Endothelial cell of umbilical vein (primary cell): ENCODE data around the gene PRPF40B. TPM values are rescaled to one million over a fixed set of nuclear protein-coding genes. Genes with fewer than 3 reads are reported as not detected.

ENCODE experiments used
- BruUV-seq: library from RNA; stranded (reverse); fragments of 400-500 nt; replicated peaks from 2 replicates; lab custom pipeline; 2021; lab: Mats Ljungman, UMichigan
- CTCF ChIA-PET: fragments of 300-600, 350-600 bp; sonication (Branson Sonifier 250); formaldehyde crosslinking; loops from one replicate; lab custom pipeline; 2021; ENCODE audit warnings: antibody characterized with exemption, inconsistent platforms; lab: Charles Lee
- POLR2A ChIA-PET: fragments of 300-600, 350-600 bp; sonication (Branson Sonifier 250); formaldehyde crosslinking; loops from one replicate; lab custom pipeline; 2021; ENCODE audit warnings: antibody characterized with exemption, inconsistent platforms; lab: Charles Lee
- DNase-seq: peaks from one replicate; pipeline ENCODE4 v3.0.0-alpha.2; 2011; ENCODE audit warnings: low read depth, low spot score
- FAIRE-seq: peaks from 2 replicates; lab custom pipeline; 2011; peaks lifted over from hg19 to GRCh38; lab: Jason Lieb, UNC
- H2AFZ ChIP-seq: 2 replicates; pipeline ENCODE4 v1.6.0; 2012; ENCODE audit warnings: low read depth, low read length, control low read depth, inconsistent platforms
- H3K27ac ChIP-seq: 2 replicates; pipeline ENCODE4 v1.5.1; 2011; ENCODE audit warnings: low read depth, mild to moderate bottlenecking, control low read depth, low read length, moderate library complexity; ENCODE audit not compliant: insufficient read depth
- H3K27me3 ChIP-seq, 2 experiments: 2 replicates each; pipeline versions ENCODE4 v1.6.0 to v1.6.1; 2011; ENCODE audit warnings: low read length in 2 of 2, mixed read lengths in 1 of 2; ENCODE audit not compliant: control insufficient read depth in 2 of 2, insufficient read depth in 2 of 2
- H3K36me3 ChIP-seq, 2 experiments: 2 replicates in 1 of 2; 3 replicates in 1 of 2; pipeline ENCODE4 v1.5.1; 2011; ENCODE audit warnings: low read length in 2 of 2, mild to moderate bottlenecking in 1 of 2, moderate library complexity in 1 of 2; ENCODE audit not compliant: control insufficient read depth in 2 of 2, insufficient read depth in 2 of 2; ENCODE audit errors: extremely low read depth in 1 of 2
- H3K4me1 ChIP-seq: 3 replicates; pipeline ENCODE4 v1.5.1; 2011; ENCODE audit warnings: mild to moderate bottlenecking, low read length; ENCODE audit not compliant: control insufficient read depth, insufficient read depth; ENCODE audit errors: extremely low read depth
- H3K4me2 ChIP-seq: 2 replicates; pipeline ENCODE4 v1.6.1; 2011; ENCODE audit warnings: low read length, control low read depth, mixed read lengths; ENCODE audit not compliant: insufficient read depth
- H3K4me3 ChIP-seq, 3 experiments: fragments of 200-600 bp in 1 of 3; sonication (generic), shearing (Covaris generic) in 1 of 3; replicated peaks in 1 of 3; 2 replicates each; pipeline ENCODE4 v1.5.1; 2011 to 2016; ENCODE audit warnings: control low read depth in 3 of 3, low read length in 3 of 3, mild to moderate bottlenecking in 2 of 3, inconsistent platforms in 1 of 3, low read depth in 1 of 3, moderate library complexity in 1 of 3; ENCODE audit not compliant: insufficient read depth in 1 of 3
- H3K79me2 ChIP-seq: 2 replicates; pipeline ENCODE4 v1.6.0; 2012; ENCODE audit warnings: low read length, inconsistent platforms; ENCODE audit not compliant: control insufficient read depth, insufficient read depth
- H3K9ac ChIP-seq: replicated peaks from 2 replicates; pipeline ENCODE3; 2011; ENCODE audit warnings: low read length, control low read depth; ENCODE audit not compliant: insufficient read depth; ENCODE audit errors: extremely low read depth
- H3K9me1 ChIP-seq: replicated peaks from 3 replicates; pipeline ENCODE4 v1.6.0; 2011; ENCODE audit warnings: mild to moderate bottlenecking, low read length; ENCODE audit not compliant: control insufficient read depth, insufficient read depth; ENCODE audit errors: extremely low read depth
- H3K9me3 ChIP-seq: replicated peaks from 2 replicates; pipeline ENCODE4 v1.5.1; 2012; ENCODE audit warnings: low read length, inconsistent platforms; ENCODE audit not compliant: control insufficient read depth, insufficient read depth
- H4K20me1 ChIP-seq: replicated peaks from 2 replicates; pipeline ENCODE3; 2011; ENCODE audit warnings: mild to moderate bottlenecking, low read length; ENCODE audit not compliant: control insufficient read depth, insufficient read depth; ENCODE audit errors: extremely low read depth
- CTCF ChIP-seq, 2 donors: IDR thresholded peaks; 1 replicate in 1 of 2; 2 replicates in 1 of 2; pipeline ENCODE4 v1.5.1; 2011; ENCODE audit warnings: low read length in 2 of 2, mild to moderate bottlenecking in 2 of 2, moderate library complexity in 2 of 2, control low read depth in 1 of 2, inconsistent platforms in 1 of 2, low read depth in 1 of 2; ENCODE audit not compliant: insufficient read depth in 1 of 2; ENCODE audit errors: extremely low read depth in 1 of 2
- EZH2 ChIP-seq: IDR thresholded peaks from 2 replicates; pipeline ENCODE4 v1.6.1; 2012; ENCODE audit warnings: borderline replicate concordance, low read depth, mild to moderate bottlenecking, moderate library complexity, low read length, inconsistent platforms; ENCODE audit not compliant: severe bottlenecking
- FOS ChIP-seq: IDR thresholded peaks from 2 replicates; pipeline ENCODE4 v1.6.1; 2011; ENCODE audit warnings: mild to moderate bottlenecking, low read length, moderate library complexity, borderline replicate concordance; ENCODE audit not compliant: insufficient read depth
- GATA2 ChIP-seq: IDR thresholded peaks from 2 replicates; pipeline ENCODE4 v1.7.0; 2011; ENCODE audit warnings: low read depth, mild to moderate bottlenecking, moderate library complexity, mixed read lengths, low read length; ENCODE audit not compliant: insufficient read length, insufficient read depth
- JUN ChIP-seq: IDR thresholded peaks from 2 replicates; pipeline ENCODE4 v1.6.1; 2011; ENCODE audit warnings: borderline replicate concordance, low read depth; ENCODE audit not compliant: insufficient read length, insufficient read depth
- MAX ChIP-seq: IDR thresholded peaks from 2 replicates; pipeline ENCODE4 v1.6.1; 2011; ENCODE audit not compliant: insufficient read depth, insufficient read length
- MYC ChIP-seq: IDR thresholded peaks from one replicate; pipeline ENCODE4 v1.6.1; 2011; ENCODE audit warnings: mild to moderate bottlenecking, low read depth, low read length
- POLR2A ChIP-seq: IDR thresholded peaks from 2 replicates; pipeline ENCODE4 v1.6.1; 2012; ENCODE audit warnings: low read depth, mild to moderate bottlenecking, control low read depth, low read length
- POLR2AphosphoS5 ChIP-seq: IDR thresholded peaks from 2 replicates; pipeline ENCODE4 v1.6.1; 2012; ENCODE audit warnings: low read depth, mild to moderate bottlenecking, control low read depth, low read length, moderate library complexity; ENCODE audit not compliant: insufficient read depth
- dilution Hi-C: fragments of 300-500 bp; cut with MboI; formaldehyde crosslinking; loops from one replicate; pipeline ENCODE4 v1.15.0; 2019; ENCODE audit warnings: low sequenced_read_pairs; ENCODE audit not compliant: extremely low pct_ligation_motif_present
- intact Hi-C: fragments of 100-400 bp; cut with micrococcal nuclease; formaldehyde crosslinking; loops from one replicate; pipeline ENCODE4 v1.10.0; 2022
- polyA plus RNA-seq, 4 experiments: library from polyadenylated mRNA; depleted of rRNA in 3 of 4; stranded (reverse) in 3 of 4; unstranded in 1 of 4; fragments of >200 nt; gene quantifications; 2 replicates each; pipeline versions ENCODE4 v1.2.1 to v1.2.3, GENCODE V29; 2011 to 2012; ENCODE audit warnings: missing spikeins in 1 of 4
- total RNA-seq: library from RNA; stranded (reverse); gene quantifications from 2 replicates; pipeline ENCODE4 v1.2.3, GENCODE V29; 2021

Gene PRPF40B
- total and polyA plus RNA-seq, 2 donors (not counting 3 experiments of a cell fraction or from before 2014, with no cell fraction given) = 5.4 to 9.9 TPM

- CTCF ChIA-PET = interaction anchor here (0.7 to 6.2 kb wide), 13 partner anchors 9 to 66 kb away, joined by 3 to 56 read pairs (median 9); partner anchors contain the start of gene TMBIM6
- Histone ChIP-seq H3K9me3 (no peaks in the 10 kb centered on the region), H3K36me3 (no peaks in the 10 kb centered on the region), H3K4me2 (no peak overlapping the region), H3K9ac (no peak overlapping the region), H3K4me1 (peaks cover 45% of the 10 kb centered on the region), H3K27ac (no peak overlapping the region), H3K4me3 (no peak overlapping the region), H3K27me3 (no peaks in the 10 kb centered on the region), H3K79me2 (peaks cover 56% of the 10 kb centered on the region), H3K9me1 (no peaks in the 10 kb centered on the region), H4K20me1 (no peaks in the 10 kb centered on the region), H2AFZ (no peak overlapping the region)
- no peak for FAIRE-seq
- POLR2A ChIA-PET = interaction anchor here (3.4 kb wide), 1 partner anchor 12 kb away, joined by 21 read pairs; no protein-coding TSS in a partner anchor
- BruUV-seq = no TSS peak
- intact Hi-C loops = no loop called here
- no peak for TF ChIP-seq GATA2
- no peak for TF ChIP-seq FOS
- no peak for TF ChIP-seq MAX
- TF ChIP-seq EZH2 = no peak
- TF ChIP-seq CTCF (IDR thresholded peaks at IDR 0.05; ENCODE audit: extremely low read depth in 1 of 2, insufficient read depth in 1 of 2, low read depth in 1 of 2, low read length in 2 of 2) = no peak
- no peak for TF ChIP-seq POLR2AphosphoS5
- TF ChIP-seq MYC = no peak
- no peak for TF ChIP-seq JUN
- TF ChIP-seq POLR2A = no peak
- DNase-seq = no peak
- dilution Hi-C loops = no loop called here
These were observed 51.8 kb downstream of the PRPF40B start for GRCh38 chr12:49675137-49675536.
